ENCODE results near the gene HEATR1.

Gene HEATR1

GRCh38 chr1:236524142-236524894, 80.0 kb downstream of the HEATR1 start:
- no peak for TF ChIP-seq SIN3A (IDR thresholded peaks at IDR 0.05; ENCODE audit: borderline replicate concordance, insufficient read depth, low read length)
- no peak for TF ChIP-seq TAF1 (IDR thresholded peaks at IDR 0.05; ENCODE audit: borderline replicate concordance, insufficient read depth, low read length)
- no peak for TF ChIP-seq FOXP2 (optimal IDR thresholded peaks at IDR 0.05; ENCODE audit: borderline replicate concordance, extremely low read depth, extremely low read length, insufficient read depth)
- TF ChIP-seq POLR2AphosphoS5 (IDR thresholded peaks at IDR 0.05; ENCODE audit: low read depth, low read length): no peak
- TF ChIP-seq REST (IDR thresholded peaks at IDR 0.05; ENCODE audit: insufficient read depth in 1 of 2, low read depth in 2 of 2, low read length in 2 of 2): no peak

DNA sequence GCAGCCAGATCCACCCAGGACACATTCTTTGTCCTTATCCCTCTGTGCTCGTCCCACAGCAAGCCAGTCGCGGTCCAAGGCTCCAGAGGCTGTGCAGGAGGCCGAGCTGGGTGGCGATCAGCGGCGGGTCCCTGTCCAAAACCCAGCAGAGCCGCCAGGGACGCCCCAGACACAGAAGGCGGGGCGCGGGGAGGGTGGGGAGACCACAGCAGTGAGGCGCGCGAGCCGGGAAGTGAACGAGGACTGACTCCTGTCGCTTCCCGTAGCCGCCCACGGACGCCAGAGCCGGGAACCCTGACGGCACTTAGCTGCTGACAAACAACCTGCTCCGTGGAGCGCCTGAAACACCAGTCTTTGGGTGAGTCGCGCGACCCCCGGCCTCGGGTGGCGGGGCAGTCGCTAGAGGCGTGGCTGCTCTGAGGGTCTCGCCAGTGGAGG, 80.6 kb downstream of the HEATR1 start, which contains the start of gene LGALS8:
Gene LGALS8, plus strand, starts transcription at position 279 of the 438 bp plus-strand sequence. CDS start 2,089 bp downstream, outside the sequence.
- TF ChIP-seq SIN3A (IDR thresholded peaks at IDR 0.05; ENCODE audit: borderline replicate concordance, insufficient read depth, low read length) (no peak), POLR2AphosphoS5 (IDR thresholded peaks at IDR 0.05; ENCODE audit: low read depth, low read length) (no peak), TAF1 (IDR thresholded peaks at IDR 0.05; ENCODE audit: borderline replicate concordance, insufficient read depth, low read length) (no peak), REST (IDR thresholded peaks at IDR 0.05; ENCODE audit: insufficient read depth in 1 of 2, low read depth in 2 of 2, low read length in 2 of 2) (no peak), FOXP2 (optimal IDR thresholded peaks at IDR 0.05; ENCODE audit: borderline replicate concordance, extremely low read depth, extremely low read length, insufficient read depth) (no peak)

- no peak for TF ChIP-seq TAF1 (IDR thresholded peaks at IDR 0.05; ENCODE audit: borderline replicate concordance, insufficient read depth, low read length)
- TF ChIP-seq REST (IDR thresholded peaks at IDR 0.05; ENCODE audit: insufficient read depth in 1 of 2, low read depth in 2 of 2, low read length in 2 of 2): no peak
- no peak for TF ChIP-seq SIN3A (IDR thresholded peaks at IDR 0.05; ENCODE audit: borderline replicate concordance, insufficient read depth, low read length)
These were observed 81.2 kb downstream of the HEATR1 start for GRCh38 chr1:236522937-236523703.

GRCh38 chr1:236520445-236521005, 83.8 kb downstream of the HEATR1 start:
- no peak for TF ChIP-seq TAF1 (IDR thresholded peaks at IDR 0.05; ENCODE audit: borderline replicate concordance, insufficient read depth, low read length)
- TF ChIP-seq FOXP2 (optimal IDR thresholded peaks at IDR 0.05; ENCODE audit: borderline replicate concordance, extremely low read depth, extremely low read length, insufficient read depth): no peak
- no peak for TF ChIP-seq POLR2AphosphoS5 (IDR thresholded peaks at IDR 0.05; ENCODE audit: low read depth, low read length)
- TF ChIP-seq REST (IDR thresholded peaks at IDR 0.05; ENCODE audit: insufficient read depth in 1 of 2, low read depth in 2 of 2, low read length in 2 of 2): no peak
- TF ChIP-seq SIN3A (IDR thresholded peaks at IDR 0.05; ENCODE audit: borderline replicate concordance, insufficient read depth, low read length): no peak
